Upper lobe of right lung (tissue), 1 donor: ENCODE measurements around the gene MED25. TPM values are rescaled to one million over a fixed set of nuclear protein-coding genes. Genes with fewer than 3 reads are reported as not detected.

Source experiments
- ATAC-seq: fragments of 200-7000 bp; cut with Tn5 transposase; one replicate; pipeline ENCODE4 v1.9.1; 2020; ENCODE audit warnings: mild to moderate bottlenecking, moderate library complexity
- DNase-seq: peaks from one replicate; pipeline ENCODE4 v3.0.0-alpha.2; 2020
- H3K27ac ChIP-seq: fragments of 200-600 bp; one replicate; pipeline ENCODE4 v1.8.0; 2022
- H3K27me3 ChIP-seq: fragments of 200-600 bp; one replicate; pipeline ENCODE4 v1.8.0; 2022; ENCODE audit warnings: mild to moderate bottlenecking
- H3K36me3 ChIP-seq: fragments of 200-600 bp; one replicate; pipeline ENCODE4 v1.8.0; 2022
- H3K4me1 ChIP-seq: fragments of 200-600 bp; one replicate; pipeline ENCODE4 v1.8.0; 2022
- H3K4me3 ChIP-seq: fragments of 200-600 bp; one replicate; pipeline ENCODE4 v1.8.0; 2022; ENCODE audit warnings: mild to moderate bottlenecking
- H3K9me3 ChIP-seq: fragments of 200-600 bp; one replicate; pipeline ENCODE4 v1.8.0; 2022
- CTCF ChIP-seq: fragments of 200-600 bp; IDR thresholded peaks from one replicate; pipeline ENCODE4 v1.8.0; 2022; ENCODE audit warnings: antibody characterized with exemption
- intact Hi-C: fragments of 100-400 bp; cut with DNase I; formaldehyde crosslinking; loops from one replicate; pipeline ENCODE4 v1.11.0; 2022
- total RNA-seq: library from RNA; stranded (reverse); fragmentation: NEBNext Ultra II Directional; extraction: Animal tissue kit (Norgen Biotek cat#: 25700); gene quantifications from one replicate; pipeline ENCODE4 v1.2.1, GENCODE V29; 2021
- donor health status: DM: no; HTN: yes; CAD: no; lungs with severe emphysema.

Gene MED25
- total RNA-seq, 1 donor from 2014 or later: 45.9 TPM

- intact Hi-C loops: no loop called here
Observed at GRCh38 chr19:49807058-49807903, 10.8 kb upstream of the MED25 start.

GRCh38 chr19:49807904-49808675, 10.0 kb upstream of the MED25 start:
- Histone ChIP-seq H3K4me3 (peak overlapping the region; percentile 78), H3K27me3 (no peaks in the 10 kb centered on the region), H3K4me1 (peaks cover 8% of the 10 kb centered on the region), H3K36me3 (peaks cover 8% of the 10 kb centered on the region), H3K9me3 (no peaks in the 10 kb centered on the region), H3K27ac (no peak overlapping the region)
- intact Hi-C loops: no loop called here
- DNase-seq: no peak
- TF ChIP-seq CTCF: no peak
- ATAC-seq: no peak

More at GRCh38 chr19:49807058-49807903, 10.8 kb upstream of the MED25 start:
- Histone ChIP-seq H3K27me3 (no peaks in the 10 kb centered on the region), H3K4me1 (peaks cover 8% of the 10 kb centered on the region), H3K36me3 (peaks cover 16% of the 10 kb centered on the region), H3K27ac (no peak overlapping the region), H3K4me3 (no peak overlapping the region), H3K9me3 (no peaks in the 10 kb centered on the region)
- DNase-seq (no peak), ATAC-seq (no peak)
- TF ChIP-seq CTCF: no peak

- Histone ChIP-seq H3K4me1 (peaks cover 8% of the 10 kb centered on the region), H3K27me3 (no peaks in the 10 kb centered on the region), H3K27ac (peak overlapping the region; percentile 83), H3K36me3 (peaks cover 1% of the 10 kb centered on the region), H3K9me3 (no peaks in the 10 kb centered on the region), H3K4me3 (peak overlapping the region; percentile 78)
- peak; percentile 97 for DNase-seq
- peak; percentile 85 for ATAC-seq
- no peak for TF ChIP-seq CTCF
- intact Hi-C loops: no loop called here
Observed at GRCh38 chr19:49808711-49809159, 9.4 kb upstream of the MED25 start.

- intact Hi-C loops: no loop called here
- peak; percentile 52 for ATAC-seq
Observed at GRCh38 chr19:49809160-49809940, 8.7 kb upstream of the MED25 start.

More at GRCh38 chr19:49809160-49809940, 8.7 kb upstream of the MED25 start:
- Histone ChIP-seq H3K27ac (peak overlapping the region; percentile 83), H3K27me3 (no peaks in the 10 kb centered on the region), H3K4me3 (peak overlapping the region; percentile 78), H3K9me3 (no peaks in the 10 kb centered on the region), H3K36me3 (no peaks in the 10 kb centered on the region), H3K4me1 (peaks cover 8% of the 10 kb centered on the region)
- DNase-seq: peak; percentile 85
- no peak for TF ChIP-seq CTCF
